ENCODE measurements around the gene CA6. TPM values are rescaled to one million over a fixed set of nuclear protein-coding genes. Genes with fewer than 3 reads are reported as not detected.

The CA6 gene
- total RNA-seq, 1 experiment from 2014 or later = 0.11 TPM

GRCh38 chr1:8922962-8923361, 22.7 kb upstream of the CA6 start:
- no peak for ATAC-seq
- POLR2A ChIA-PET = no interaction called here
- CTCF ChIA-PET = interaction anchor here (6.8 kb wide), 1 partner anchor 82 kb away, joined by 78 read pairs; no protein-coding TSS in a partner anchor

GRCh38 chr1:8925406-8925805, 20.3 kb upstream of the CA6 start:
- no peaks in the 10 kb centered on the region for H3K4me1 Mint-ChIP-seq
- POLR2A ChIA-PET = interaction anchor here (1.5 kb wide), 1 partner anchor 79 kb away, joined by 3 read pairs; no protein-coding TSS in a partner anchor
- H3K27ac Mint-ChIP-seq = no peak overlapping the region
- no peak for ATAC-seq
- no peaks in the 10 kb centered on the region for H3K9me3 Mint-ChIP-seq
- no peaks in the 10 kb centered on the region for H3K27me3 Mint-ChIP-seq (ENCODE audit: low read depth)
- H3K36me3 Mint-ChIP-seq = no peaks in the 10 kb centered on the region
- CTCF ChIA-PET = interaction anchor here (1.4 to 1.6 kb wide), 2 partner anchors 76 to 80 kb away, joined by 4 to 5 read pairs; no protein-coding TSS in a partner anchor
- H3K4me3 Mint-ChIP-seq = no peak overlapping the region
- DNase-seq (ENCODE audit: low spot score) = no peak
- TF ChIP-seq CDX4 (CRISPR knock-in tag; IDR thresholded peaks at IDR 0.05; ENCODE audit: borderline replicate concordance) (no peak), TCF7 (CRISPR knock-in tag; IDR thresholded peaks at IDR 0.05; ENCODE audit: low read depth) (no peak), ZNF281 (CRISPR knock-in tag; IDR thresholded peaks at IDR 0.05) (no peak), ZNF263 (CRISPR knock-in tag; IDR thresholded peaks at IDR 0.05; ENCODE audit: low read depth) (no peak), PRDM15 (CRISPR knock-in tag; IDR thresholded peaks at IDR 0.05) (no peak), JUN (CRISPR knock-in tag; IDR thresholded peaks at IDR 0.05) (no peak), ATF2 (CRISPR knock-in tag; IDR thresholded peaks at IDR 0.05; ENCODE audit: borderline replicate concordance, low read depth) (no peak), AR (CRISPR knock-in tag; IDR thresholded peaks at IDR 0.05) (no peak), FOXP4 (CRISPR knock-in tag; IDR thresholded peaks at IDR 0.05) (no peak), CREM (CRISPR knock-in tag; IDR thresholded peaks at IDR 0.05) (no peak)

More at GRCh38 chr1:8922962-8923361, 22.7 kb upstream of the CA6 start:
- Mint-ChIP-seq H3K9me3 (no peaks in the 10 kb centered on the region), H3K4me3 (no peak overlapping the region), H3K36me3 (no peaks in the 10 kb centered on the region), H3K27ac (no peak overlapping the region), H3K27me3 (ENCODE audit: low read depth) (no peaks in the 10 kb centered on the region), H3K4me1 (no peaks in the 10 kb centered on the region; the same call in 1 of the 2 replicates)
- no peak for TF ChIP-seq SMAD4 (CRISPR knock-in tag; IDR thresholded peaks at IDR 0.05)
- TF ChIP-seq IRF2 (CRISPR knock-in tag; IDR thresholded peaks at IDR 0.05; ENCODE audit: borderline replicate concordance, low read depth) = no peak
- TF ChIP-seq NFE2L1 (CRISPR knock-in tag; IDR thresholded peaks at IDR 0.05) = no peak
- no peak for TF ChIP-seq NFYB (CRISPR knock-in tag; conservative IDR thresholded peaks at IDR 0.05; ENCODE audit: low read depth)
- no peak for TF ChIP-seq MLX (CRISPR knock-in tag; IDR thresholded peaks at IDR 0.05)
- no peak for TF ChIP-seq HMGXB4 (CRISPR knock-in tag; IDR thresholded peaks at IDR 0.05)
- no peak for TF ChIP-seq ZNF671 (CRISPR knock-in tag; IDR thresholded peaks at IDR 0.05)
- no peak for DNase-seq (ENCODE audit: low spot score)

Data from WTC11 (cell line).